Naive thymus-derived CD8-positive, alpha-beta T cell (primary cell): ENCODE results near the gene LRCOL1. TPM values are rescaled to one million over a fixed set of nuclear protein-coding genes. Genes with fewer than 3 reads are reported as not detected.
A peak's percentile ranks its signal among the peaks of the same experiment; 100 is the strongest.

Experiments used
- ATAC-seq, 2 donors: fragments of 150-1000 bp; cut with Tn5 transposase in 1 of 2; sonication (Bioruptor Pico), chemical (Tn5 transposase) in 1 of 2; 1 replicate in 1 of 2; 2 replicates in 1 of 2; pipeline ENCODE4 v1.10.0; 2021; ENCODE audit warnings: mild to moderate bottlenecking in 2 of 2, moderate library complexity in 2 of 2
- POLR2A ChIA-PET: fragments of 350-600 bp; sonication (Branson Sonifier 250); formaldehyde crosslinking; loops from one replicate; lab custom pipeline; 2021; ENCODE audit warnings: antibody characterized with exemption; lab: Charles Lee
- DNase-seq, 10 donors: peaks; one replicate each; pipeline versions ENCODE4 v3.0.0 to v3.0.0-alpha.2; 2020 to 2022
- H3K27ac Mint-ChIP-seq, 10 donors: one replicate each; pipeline ENCODE4 v1.8.0; 2020 to 2022; ENCODE audit warnings: mild to moderate bottlenecking in 10 of 10, mixed read lengths in 10 of 10, moderate library complexity in 4 of 10, inconsistent platforms in 1 of 10
- H3K27me3 Mint-ChIP-seq, 5 donors: one replicate each; pipeline ENCODE4 v1.8.0; 2021 to 2022; ENCODE audit warnings: mixed read lengths in 5 of 5
- H3K36me3 Mint-ChIP-seq, 3 donors: one replicate each; pipeline ENCODE4 v1.8.0; 2020 to 2022; ENCODE audit warnings: mixed read lengths in 3 of 3, mild to moderate bottlenecking in 2 of 3, inconsistent platforms in 1 of 3
- H3K4me1 Mint-ChIP-seq, 4 donors: one replicate each; pipeline ENCODE4 v1.8.0; 2021 to 2022; ENCODE audit warnings: mixed read lengths in 4 of 4
- H3K4me3 Mint-ChIP-seq, 10 donors: one replicate each; pipeline ENCODE4 v1.8.0; 2020 to 2022; ENCODE audit warnings: mild to moderate bottlenecking in 10 of 10, mixed read lengths in 10 of 10, moderate library complexity in 6 of 10, inconsistent platforms in 1 of 10
- H3K9me3 Mint-ChIP-seq, 9 donors: one replicate each; pipeline ENCODE4 v1.8.0; 2020 to 2022; ENCODE audit warnings: mixed read lengths in 9 of 9, mild to moderate bottlenecking in 3 of 9, inconsistent platforms in 1 of 9, moderate library complexity in 1 of 9
- polyA plus RNA-seq, 3 donors: library from polyadenylated mRNA; unstranded; fragments of 300-500 nt; fragmentation: Illumina TruSeq; gene quantifications; one replicate each; pipeline ENCODE4 v1.2.3, GENCODE V29; 2021
- total RNA-seq, 8 experiments: library from RNA in 2 of 8; stranded (reverse) in 2 of 8; gene quantifications; one replicate each; pipeline ENCODE4 v1.2.3 and lab custom pipeline; 2021 to 2026

LRCOL1 gene
- total and polyA plus RNA-seq, 5 experiments from 2014 or later, result not detected

GRCh38 chr12:132646850-132647249 lies 36.5 kb upstream of the LRCOL1 start:
- DNase-seq, result no peak
- Mint-ChIP-seq H3K9me3 (no peaks in the 10 kb centered on the region), H3K27me3 (no peaks in the 10 kb centered on the region), H3K4me1 (no peaks in the 10 kb centered on the region), H3K4me3 (no peak overlapping the region), H3K36me3 (peaks cover 0 to 42% (median 10%) of the 10 kb centered on the region in 3 donors), H3K27ac (no peak overlapping the region)
- ATAC-seq, result no peak
- POLR2A ChIA-PET, result no interaction called here

GRCh38 chr12:132642846-132643835 lies 32.8 kb upstream of the LRCOL1 start:
- H3K36me3 Mint-ChIP-seq, result peaks cover 0 to 51% (median 16%) of the 10 kb centered on the region in 3 donors
- H3K27me3 Mint-ChIP-seq, result no peaks in the 10 kb centered on the region
- DNase-seq (no peak), ATAC-seq (no peak)
- POLR2A ChIA-PET, result no interaction called here
- H3K9me3 Mint-ChIP-seq, result no peaks in the 10 kb centered on the region
- H3K4me1 Mint-ChIP-seq, result peaks cover 0 to 4% (median 2%) of the 10 kb centered on the region in 4 donors
- no peak overlapping the region for H3K27ac Mint-ChIP-seq
- H3K4me3 Mint-ChIP-seq, result no peak overlapping the region

GRCh38 chr12:132641811-132642650 lies 31.6 kb upstream of the LRCOL1 start:
- Mint-ChIP-seq H3K27me3 (no peaks in the 10 kb centered on the region), H3K27ac (peak overlapping the region in 2 of 10 donors; percentile 22 to 77), H3K4me1 (peaks cover 0 to 4% (median 2%) of the 10 kb centered on the region in 4 donors), H3K36me3 (peaks cover 0 to 49% (median 16%) of the 10 kb centered on the region in 3 donors), H3K4me3 (no peak overlapping the region), H3K9me3 (no peaks in the 10 kb centered on the region)
- POLR2A ChIA-PET, result no interaction called here
- ATAC-seq (no peak), DNase-seq (no peak)

- no peak for ATAC-seq
- Mint-ChIP-seq H3K9me3 (no peaks in the 10 kb centered on the region), H3K4me1 (peaks cover 0 to 5% (median 2%) of the 10 kb centered on the region in 4 donors), H3K27ac (peak overlapping the region in 3 of 10 donors; percentile 7 to 77 (median 41)), H3K4me3 (no peak overlapping the region), H3K36me3 (peaks cover 0 to 47% (median 15%) of the 10 kb centered on the region in 3 donors), H3K27me3 (no peaks in the 10 kb centered on the region)
- POLR2A ChIA-PET, result no interaction called here
- no peak for DNase-seq
These were observed 30.6 kb upstream of the LRCOL1 start for GRCh38 chr12:132640936-132641335.

GRCh38 chr12:132639956-132640520 lies 29.7 kb upstream of the LRCOL1 start:
- ATAC-seq (no peak), DNase-seq (no peak)
- Mint-ChIP-seq H3K36me3 (peaks cover 0 to 51% (median 19%) of the 10 kb centered on the region in 3 donors), H3K27me3 (no peaks in the 10 kb centered on the region), H3K9me3 (no peaks in the 10 kb centered on the region), H3K4me3 (no peak overlapping the region), H3K27ac (peak overlapping the region in 1 of 10 donors; percentile 20), H3K4me1 (peaks cover 0 to 5% (median 2%) of the 10 kb centered on the region in 4 donors)
- POLR2A ChIA-PET, result no interaction called here

GRCh38 chr12:132638541-132639408 lies 28.4 kb upstream of the LRCOL1 start:
- H3K27me3 Mint-ChIP-seq, result no peaks in the 10 kb centered on the region
- H3K36me3 Mint-ChIP-seq, result peaks cover 0 to 61% (median 22%) of the 10 kb centered on the region in 3 donors
- peak overlapping the region in 2 of 10 donors; percentile 15 to 56 for H3K27ac Mint-ChIP-seq
- peaks cover 0 to 5% (median 2%) of the 10 kb centered on the region in 4 donors for H3K4me1 Mint-ChIP-seq
- POLR2A ChIA-PET, result no interaction called here
- no peak for DNase-seq
- no peak for ATAC-seq
- no peak overlapping the region for H3K4me3 Mint-ChIP-seq
- no peaks in the 10 kb centered on the region for H3K9me3 Mint-ChIP-seq

GRCh38 chr12:132637811-132638210 lies 27.4 kb upstream of the LRCOL1 start:
- Mint-ChIP-seq H3K27me3 (no peaks in the 10 kb centered on the region), H3K4me1 (peaks cover 0 to 5% (median 2%) of the 10 kb centered on the region in 4 donors), H3K27ac (no peak overlapping the region), H3K4me3 (no peak overlapping the region), H3K36me3 (peaks cover 0 to 66% (median 19%) of the 10 kb centered on the region in 3 donors), H3K9me3 (no peaks in the 10 kb centered on the region)
- POLR2A ChIA-PET, result no interaction called here
- ATAC-seq (no peak), DNase-seq (no peak)

GRCh38 chr12:132635076-132635955 lies 24.9 kb upstream of the LRCOL1 start:
- POLR2A ChIA-PET, result interaction anchor here (0.6 to 0.7 kb wide), 2 partner anchors 36 to 135 kb away, joined by 4 to 5 read pairs; no protein-coding TSS in a partner anchor
- no peaks in the 10 kb centered on the region for H3K9me3 Mint-ChIP-seq
- DNase-seq (no peak), ATAC-seq (no peak)
- no peaks in the 10 kb centered on the region for H3K27me3 Mint-ChIP-seq
- H3K4me1 Mint-ChIP-seq, result peaks cover 0 to 2% (median 0%) of the 10 kb centered on the region in 4 donors
- H3K27ac Mint-ChIP-seq, result peak overlapping the region in 2 of 10 donors; percentile 28 to 73
- peaks cover 5 to 70% (median 17%) of the 10 kb centered on the region in 3 donors for H3K36me3 Mint-ChIP-seq
- H3K4me3 Mint-ChIP-seq, result no peak overlapping the region

GRCh38 chr12:132634411-132634990 lies 24.1 kb upstream of the LRCOL1 start:
- Mint-ChIP-seq H3K9me3 (no peaks in the 10 kb centered on the region), H3K27me3 (no peaks in the 10 kb centered on the region), H3K36me3 (peaks cover 5 to 78% (median 24%) of the 10 kb centered on the region in 3 donors), H3K4me3 (no peak overlapping the region), H3K27ac (peak overlapping the region in 1 of 10 donors; percentile 71), H3K4me1 (peaks cover 0 to 2% (median 0%) of the 10 kb centered on the region in 4 donors)
- no peak for ATAC-seq
- POLR2A ChIA-PET, result no interaction called here
- DNase-seq, result no peak

GRCh38 chr12:132633901-132634300 lies 23.5 kb upstream of the LRCOL1 start:
- Mint-ChIP-seq H3K9me3 (no peaks in the 10 kb centered on the region), H3K4me3 (no peak overlapping the region), H3K4me1 (peaks cover 0 to 2% (median 0%) of the 10 kb centered on the region in 4 donors), H3K27me3 (no peaks in the 10 kb centered on the region), H3K36me3 (peaks cover 5 to 76% (median 23%) of the 10 kb centered on the region in 3 donors), H3K27ac (no peak overlapping the region)
- no peak for DNase-seq
- ATAC-seq, result no peak
- POLR2A ChIA-PET, result no interaction called here
